ENCODE measurements around the gene CARD9.

CARD9 gene

DNA sequence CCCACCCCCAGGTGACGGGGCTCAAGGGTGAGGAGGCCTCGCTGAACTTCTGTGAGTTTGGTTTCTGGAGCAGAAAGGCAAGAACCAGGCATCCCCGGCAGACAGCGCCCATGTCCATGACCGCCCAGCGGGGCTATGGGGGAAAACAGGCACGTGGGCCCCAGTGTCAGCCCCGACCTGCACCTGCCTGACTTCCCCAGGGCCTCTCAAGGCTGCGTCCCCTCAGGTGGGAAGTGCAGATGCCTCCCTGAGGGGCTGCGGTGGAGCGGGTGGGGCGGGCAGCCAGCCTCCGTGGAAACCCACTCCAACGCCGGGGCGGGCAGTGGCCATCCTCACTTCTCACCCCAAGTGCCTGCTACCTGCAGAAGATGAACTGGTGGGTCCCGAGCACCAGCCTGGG is 6.9 kb upstream of the CARD9 start:
- DNase-seq (ENCODE audit: low read depth): no peak

DNA sequence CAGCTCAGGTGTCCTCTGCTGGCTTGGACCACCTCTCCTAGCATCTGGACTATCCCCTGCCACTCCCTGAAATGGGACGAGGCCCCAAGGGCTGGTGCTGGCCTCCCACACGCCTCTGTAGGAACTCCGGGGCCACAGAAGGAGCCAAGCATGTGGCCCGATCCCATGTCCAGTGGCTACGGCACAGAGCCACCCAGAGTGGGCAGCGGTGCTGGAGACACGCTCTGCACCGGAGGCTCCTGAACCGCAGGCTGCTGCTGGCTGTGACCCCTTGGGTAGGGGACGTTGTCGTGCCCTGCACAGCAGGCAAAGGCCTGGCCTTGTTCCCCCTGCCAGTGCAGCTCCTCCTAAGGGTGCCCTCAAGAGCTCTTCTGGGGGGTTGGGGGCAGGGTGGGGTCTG is 6.4 kb upstream of the CARD9 start:
- no peak for DNase-seq (ENCODE audit: low read depth)

DNA sequence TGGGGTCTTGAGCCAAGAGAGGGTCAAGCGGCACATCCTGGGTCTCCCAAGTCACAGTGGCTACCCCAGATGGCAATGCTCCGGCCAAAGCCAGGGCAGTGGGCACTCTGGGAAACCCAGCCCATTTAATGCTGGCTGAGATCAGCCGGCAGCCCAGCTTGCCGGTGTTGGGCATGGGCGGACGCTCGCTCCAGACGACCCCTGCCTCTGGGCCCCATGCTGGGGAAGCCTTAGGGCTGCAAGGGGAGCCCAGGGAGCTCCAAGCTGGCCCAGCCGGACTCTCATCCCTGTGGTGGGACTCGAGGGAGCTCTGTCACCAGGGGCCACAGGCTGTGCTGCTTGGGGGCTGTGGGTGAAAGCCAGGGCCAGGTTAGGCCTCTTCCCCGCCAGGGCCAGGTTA is 5.9 kb upstream of the CARD9 start:
- no peak for DNase-seq (ENCODE audit: low read depth)

DNA sequence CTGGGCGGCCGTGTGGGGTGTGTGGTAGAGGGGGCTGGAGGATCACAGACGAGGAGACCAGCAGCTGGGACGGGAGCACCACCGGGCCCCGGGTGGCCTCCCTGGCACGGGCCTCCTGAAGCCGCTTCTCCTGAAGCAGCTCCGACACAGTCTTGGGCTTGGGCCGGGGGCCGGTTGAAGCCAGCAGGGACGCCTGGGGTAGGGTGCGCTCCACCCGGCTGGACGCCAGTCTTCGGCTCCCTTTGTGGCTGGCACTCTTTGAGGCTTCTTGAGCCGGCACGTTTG is 5.5 kb upstream of the CARD9 start:
- no peak for DNase-seq (ENCODE audit: low read depth)

DNA sequence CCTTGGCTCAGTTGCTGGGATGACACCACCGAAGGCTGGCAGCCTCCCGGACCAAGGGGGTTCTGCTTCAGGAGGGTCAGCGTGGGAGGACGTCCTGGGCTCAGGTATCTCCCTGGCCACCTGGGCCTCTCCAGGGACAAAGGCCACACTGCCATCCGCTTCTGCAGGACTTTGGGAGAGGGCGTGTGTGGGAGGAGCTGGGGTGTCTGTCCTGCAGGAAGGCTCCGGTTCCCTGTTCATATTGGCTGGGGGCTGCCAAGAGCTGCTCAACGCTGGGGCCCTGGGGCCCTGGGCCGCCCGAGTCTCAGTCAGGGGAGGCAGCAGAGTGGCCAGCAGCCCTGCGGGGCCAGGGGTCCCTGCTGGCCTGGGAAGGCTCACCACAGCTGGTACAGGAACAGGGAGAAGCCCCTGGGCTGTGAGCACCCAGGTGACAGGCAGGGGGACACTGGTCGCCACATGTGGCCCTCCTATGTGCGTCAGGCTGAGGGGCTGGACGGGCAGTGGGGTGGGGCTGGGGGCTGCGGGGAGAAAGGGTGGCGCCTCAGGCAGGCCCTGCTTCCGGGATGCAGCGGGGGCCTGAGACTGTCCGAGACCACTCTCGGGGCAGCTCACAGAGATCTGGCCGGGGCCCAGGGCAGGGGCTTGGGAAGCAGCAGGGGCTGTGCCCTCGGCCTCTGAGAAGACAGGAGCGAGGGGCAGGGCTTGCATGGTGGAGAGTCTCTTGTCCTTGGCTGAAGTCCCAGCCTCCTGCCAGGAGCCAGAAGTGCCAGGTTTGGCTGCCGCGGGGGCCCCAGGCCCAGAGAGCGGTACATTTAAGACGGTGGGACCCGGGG is 4.9 kb upstream of the CARD9 start:
- DNase-seq (ENCODE audit: low read depth): no peak

DNA sequence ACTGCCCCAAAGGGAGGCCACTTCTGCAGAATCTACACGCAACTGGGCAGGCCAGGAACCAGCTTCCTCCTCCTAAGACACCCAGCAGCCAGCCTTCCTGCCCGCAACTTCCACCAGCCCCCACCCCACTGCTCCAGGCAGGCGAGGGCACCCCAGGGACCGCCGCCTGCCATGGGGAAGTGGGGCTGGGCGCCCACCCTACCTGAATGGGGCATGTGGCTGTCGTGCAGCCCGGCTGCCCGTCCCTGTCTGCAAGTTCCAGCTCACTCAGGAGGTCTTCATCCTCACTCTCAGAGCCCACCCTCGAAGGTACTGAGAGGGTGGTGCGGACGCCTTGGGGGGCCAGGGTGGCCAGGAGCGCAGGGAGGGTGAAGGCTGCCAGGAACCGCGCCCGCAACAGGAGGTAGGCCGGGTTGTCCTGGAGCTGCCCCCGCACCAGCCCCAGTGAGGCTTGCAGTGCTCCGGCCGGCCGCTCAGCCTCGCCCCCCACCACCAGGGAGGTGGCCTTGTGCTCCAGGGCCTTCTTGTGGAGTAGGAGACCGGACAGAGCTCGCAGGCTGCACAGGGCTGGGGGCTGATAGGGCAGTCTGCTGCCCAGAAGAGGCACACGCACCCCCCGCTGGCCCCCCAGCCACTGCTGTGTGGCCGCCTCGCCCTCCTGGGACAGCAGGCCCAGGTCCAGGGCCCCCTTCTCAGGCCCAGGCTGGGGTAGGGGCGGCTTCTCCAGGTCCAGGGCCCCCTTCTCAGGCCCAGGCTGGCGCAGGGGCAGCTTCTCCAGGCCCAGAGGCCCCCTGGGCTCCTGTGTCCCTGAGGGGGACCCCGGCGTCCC is 4.1 kb upstream of the CARD9 start:
- no peak for DNase-seq (ENCODE audit: low read depth)

DNA sequence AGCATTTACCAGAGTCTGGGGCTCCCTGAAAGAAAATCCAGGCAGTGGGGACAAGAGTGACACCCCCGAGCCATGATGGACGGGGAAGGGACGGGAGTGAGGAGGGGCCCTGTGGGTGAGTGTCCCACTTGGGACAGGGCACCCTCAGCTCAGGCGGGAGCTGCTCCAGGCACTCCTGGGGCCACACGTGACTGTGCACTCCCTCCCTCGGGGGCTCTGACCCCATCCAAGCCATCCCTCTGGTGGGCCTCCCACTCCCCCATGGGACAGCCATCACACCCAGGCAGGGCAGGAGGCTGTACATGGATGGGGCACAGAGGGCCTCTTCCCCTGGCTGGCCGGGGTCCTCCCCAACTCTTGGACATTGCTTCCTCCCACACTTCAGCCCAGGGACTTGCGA is 3.0 kb upstream of the CARD9 start:
- no peak for DNase-seq (ENCODE audit: low read depth)

DNA sequence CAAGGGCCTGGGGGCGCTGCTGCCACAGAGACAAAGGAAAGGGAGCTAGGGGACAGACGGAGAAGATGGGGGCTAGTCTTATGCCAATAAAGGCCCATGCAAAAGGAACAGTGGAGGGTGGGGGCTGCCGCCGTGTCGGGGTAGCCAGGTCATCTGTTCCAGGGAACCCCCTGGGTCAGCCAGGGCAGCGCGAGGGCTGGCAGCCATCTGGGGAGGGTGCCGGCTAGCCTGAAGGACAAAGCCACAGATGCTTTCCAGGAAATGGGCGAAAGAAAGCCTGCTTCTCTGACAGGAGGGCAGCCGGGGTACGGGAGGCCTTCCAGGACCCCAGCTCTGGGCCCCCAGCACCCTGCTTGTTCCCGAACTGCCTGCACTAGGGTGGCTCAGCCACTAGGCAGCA is 1.6 kb upstream of the CARD9 start:
- no peak for DNase-seq (ENCODE audit: low read depth)

DNA sequence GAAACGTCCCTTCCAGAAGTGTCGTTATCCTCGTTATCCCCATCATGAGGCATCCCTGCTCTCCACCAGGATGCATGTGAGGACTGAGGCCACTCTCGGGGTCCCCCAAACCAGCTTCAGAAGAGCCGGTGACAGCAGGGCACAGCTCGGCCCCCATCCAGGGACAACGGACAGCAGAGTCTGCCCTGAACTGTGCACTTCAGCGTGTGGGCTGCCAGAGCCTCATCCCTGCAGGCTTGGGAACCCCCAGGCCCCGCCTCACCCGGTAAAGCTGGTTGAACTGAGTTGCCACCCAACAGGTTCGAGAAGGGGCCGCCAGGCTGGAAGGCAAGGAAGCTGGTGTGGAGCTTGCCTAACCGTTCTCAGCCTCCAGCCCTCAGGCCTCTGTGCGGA is 710 bp upstream of the CARD9 start:
- DNase-seq (ENCODE audit: low read depth): no peak

DNA sequence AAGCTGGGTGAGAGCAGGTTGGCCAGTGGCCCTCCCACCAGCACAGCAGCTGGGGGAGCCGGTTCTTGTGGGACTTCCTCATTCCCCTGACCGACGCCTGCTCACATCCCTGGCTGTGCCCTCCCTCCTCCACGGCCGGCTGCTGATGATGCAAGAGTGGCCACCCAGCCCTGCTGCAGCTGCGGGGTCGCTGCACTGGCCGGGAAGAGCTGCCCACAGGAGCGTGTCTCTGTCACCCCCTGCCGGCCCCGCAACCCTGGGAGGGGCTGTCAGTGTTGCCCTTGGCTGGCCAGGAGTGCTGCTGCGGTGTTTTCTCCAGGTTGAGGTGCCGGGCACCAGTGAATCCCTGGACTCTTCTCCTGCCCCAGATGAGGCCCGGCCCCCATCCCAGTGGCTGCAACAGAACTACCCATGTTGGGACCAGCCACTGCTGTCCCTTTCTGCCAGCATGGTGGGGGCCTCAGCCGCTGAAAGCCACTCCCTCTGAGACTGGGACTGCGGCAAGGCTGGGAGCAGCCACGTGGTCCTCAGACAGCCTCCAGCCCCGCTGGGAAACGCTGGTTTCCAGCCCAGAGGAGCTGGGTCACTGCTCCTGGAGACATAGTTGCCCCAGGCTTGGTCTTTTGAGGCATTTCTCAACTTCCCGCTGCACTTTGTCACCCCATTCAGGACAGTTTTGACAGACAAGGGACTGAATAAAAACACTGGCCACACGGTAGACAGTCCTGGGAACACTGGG is 739 bp downstream of the CARD9 start:
- no peak for DNase-seq (ENCODE audit: low read depth)

DNA sequence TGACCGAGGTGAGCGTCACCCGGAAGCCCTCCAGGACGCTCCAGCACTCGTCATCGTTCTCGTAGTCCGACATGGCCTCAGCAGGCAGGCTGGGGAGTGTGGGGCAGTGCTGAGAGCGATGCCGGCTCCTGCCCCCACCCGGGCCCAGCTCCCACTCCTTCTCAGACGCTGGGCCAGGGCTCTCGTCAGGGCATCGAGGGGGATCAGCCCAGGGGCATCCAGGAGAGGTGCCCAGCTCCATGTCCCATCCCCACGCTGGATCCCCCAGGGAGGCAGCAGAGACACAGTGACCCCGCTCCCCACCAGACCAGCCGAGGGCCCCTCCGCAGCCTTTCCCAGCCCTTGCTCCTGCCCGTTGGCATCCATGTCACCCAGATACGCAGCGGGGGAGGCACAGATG is 1.5 kb downstream of the CARD9 start:
- no peak for DNase-seq (ENCODE audit: low read depth)

DNA sequence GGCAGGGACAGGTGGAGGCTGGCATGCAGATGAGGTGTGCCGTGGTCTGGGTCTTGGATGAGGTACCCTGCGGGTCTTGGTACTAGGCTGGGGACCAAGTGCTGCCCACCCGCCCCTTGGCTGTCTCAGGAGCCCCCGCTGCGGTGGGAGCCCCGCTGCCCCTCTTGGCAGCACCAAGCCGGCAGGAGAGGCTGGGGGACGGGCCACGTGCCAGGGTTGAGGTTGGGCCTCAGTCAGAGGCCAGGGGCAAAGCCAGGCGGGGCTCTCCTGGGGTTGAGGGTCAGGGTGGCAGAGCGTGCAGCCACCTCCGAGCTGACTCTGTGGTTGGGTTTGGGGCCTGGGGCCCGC is 2.0 kb downstream of the CARD9 start:
- no peak for DNase-seq (ENCODE audit: low read depth)

DNA sequence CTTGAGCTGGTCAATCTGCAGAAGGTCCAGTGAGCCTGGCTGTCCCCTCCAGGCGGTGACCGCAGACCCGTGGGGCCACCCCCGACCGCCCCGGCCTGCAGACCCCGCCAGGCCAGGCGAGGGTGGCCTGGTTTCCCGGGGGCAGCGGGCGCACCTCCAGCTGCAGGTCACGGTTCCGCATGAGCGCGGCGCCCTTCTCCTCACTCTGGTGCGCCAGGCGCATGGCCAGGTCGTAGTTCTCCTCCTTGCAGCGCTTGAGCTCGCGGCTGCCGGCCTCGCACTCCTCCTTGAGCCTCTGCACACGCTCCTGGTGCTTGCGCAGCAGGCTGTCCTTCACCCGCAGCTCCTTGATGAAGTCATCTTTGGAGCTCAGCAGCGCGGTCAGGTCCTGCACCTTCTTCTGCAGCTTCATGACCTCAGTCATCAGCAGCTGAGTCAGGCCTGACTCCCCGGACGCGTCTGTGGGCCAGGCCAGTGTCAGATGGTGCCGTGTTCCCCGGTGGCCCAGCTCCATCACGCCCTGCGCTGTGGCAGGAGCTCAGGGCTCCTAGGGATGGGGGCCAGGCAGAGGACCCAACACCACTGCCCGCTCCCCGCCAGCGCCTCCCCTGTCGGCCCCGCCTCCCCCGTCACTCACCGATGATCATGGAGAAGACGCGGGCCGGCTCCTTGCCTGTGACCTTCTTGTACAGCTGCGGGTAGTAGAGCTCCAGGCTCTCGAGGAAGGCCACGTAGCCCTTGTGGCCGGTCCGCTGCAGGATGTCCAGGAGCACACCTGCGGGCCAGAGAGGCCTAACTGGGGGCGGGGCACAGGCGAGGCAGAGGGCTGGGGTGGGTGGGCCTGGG is 2.6 kb downstream of the CARD9 start:
- no peak for DNase-seq (ENCODE audit: low read depth)

DNA sequence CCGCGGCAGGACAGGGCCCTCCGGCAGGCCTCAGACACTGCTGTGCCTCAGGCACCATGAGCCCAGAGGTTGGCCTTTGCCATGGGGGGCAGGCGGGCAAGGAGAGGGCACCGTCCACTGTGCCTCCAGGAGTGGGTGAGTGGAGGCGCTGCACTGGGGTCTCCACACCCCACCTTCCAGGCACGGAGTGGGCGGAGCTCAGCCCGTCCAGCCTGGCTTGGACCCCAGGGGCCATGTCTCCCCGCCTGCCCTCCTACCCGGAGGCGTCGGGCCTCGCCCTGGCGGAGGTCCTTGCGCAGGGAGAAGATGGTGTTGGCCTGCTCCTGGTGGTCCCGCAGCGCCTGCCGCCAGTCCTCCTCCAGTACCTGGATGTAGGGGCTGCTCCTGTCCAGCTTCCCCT is 3.4 kb downstream of the CARD9 start:
- no peak for DNase-seq (ENCODE audit: low read depth)

DNA sequence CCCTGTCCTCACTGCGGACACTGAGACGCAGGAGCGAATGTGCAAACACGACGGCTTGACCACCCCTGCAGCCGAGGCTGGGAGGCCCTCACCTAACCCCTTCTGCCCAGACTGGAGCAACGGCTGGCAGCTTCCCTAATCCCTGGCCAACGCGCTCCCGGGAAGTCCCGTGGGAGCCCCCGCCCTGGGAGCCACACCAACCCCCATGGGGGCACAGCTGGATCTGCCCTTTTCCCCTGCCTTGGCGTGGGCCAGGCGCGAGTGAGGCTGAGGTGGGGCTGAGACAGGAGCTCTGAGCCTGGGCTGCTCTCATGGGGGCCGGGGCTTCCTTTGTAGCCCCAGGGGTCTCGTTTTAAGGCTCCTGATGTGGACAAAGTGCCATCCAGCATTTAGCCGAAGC is 5.3 kb downstream of the CARD9 start:
- DNase-seq (ENCODE audit: low read depth): no peak

DNA sequence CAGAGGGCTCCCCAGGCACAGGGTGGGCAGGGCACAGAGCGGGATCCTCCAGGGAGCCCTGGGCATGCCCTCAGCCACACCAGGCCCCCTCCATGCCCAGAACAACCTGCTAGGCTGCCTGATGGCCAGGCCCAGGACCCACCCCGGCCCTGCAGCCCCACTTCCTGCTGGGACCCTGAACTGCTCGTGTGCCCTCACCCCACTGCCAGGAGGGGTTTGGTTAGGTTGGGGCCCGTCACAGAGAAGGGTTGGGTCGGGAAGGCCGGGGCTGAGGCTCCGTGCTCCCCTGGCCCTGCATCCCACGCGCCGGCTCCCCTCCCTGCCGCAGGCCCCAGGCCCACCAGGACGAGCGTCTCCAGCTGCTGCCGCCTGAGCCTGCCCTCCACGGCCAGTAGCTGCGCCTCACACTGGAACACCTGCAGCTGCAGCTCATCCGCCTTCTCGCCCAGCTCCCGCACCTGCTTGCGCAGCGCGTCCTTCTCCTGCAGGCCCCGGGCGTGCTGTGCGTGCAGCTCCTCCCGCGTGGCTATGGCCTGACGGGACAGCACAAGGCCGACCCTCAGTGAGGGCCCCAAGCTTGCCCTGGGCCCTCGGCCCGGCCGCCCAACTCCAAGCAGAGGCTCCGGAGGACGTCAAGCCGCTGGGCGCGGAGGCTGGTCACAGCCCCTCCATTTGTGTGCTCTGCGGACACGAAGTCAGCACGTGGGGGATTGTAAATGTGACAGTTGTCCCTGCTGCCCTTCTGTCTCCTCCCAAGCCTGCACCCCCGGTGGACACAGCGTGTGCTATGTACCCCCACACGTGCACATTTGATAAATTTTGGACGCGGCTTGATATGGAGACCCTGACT is 5.9 kb downstream of the CARD9 start:
- no peak for DNase-seq (ENCODE audit: low read depth)

DNA sequence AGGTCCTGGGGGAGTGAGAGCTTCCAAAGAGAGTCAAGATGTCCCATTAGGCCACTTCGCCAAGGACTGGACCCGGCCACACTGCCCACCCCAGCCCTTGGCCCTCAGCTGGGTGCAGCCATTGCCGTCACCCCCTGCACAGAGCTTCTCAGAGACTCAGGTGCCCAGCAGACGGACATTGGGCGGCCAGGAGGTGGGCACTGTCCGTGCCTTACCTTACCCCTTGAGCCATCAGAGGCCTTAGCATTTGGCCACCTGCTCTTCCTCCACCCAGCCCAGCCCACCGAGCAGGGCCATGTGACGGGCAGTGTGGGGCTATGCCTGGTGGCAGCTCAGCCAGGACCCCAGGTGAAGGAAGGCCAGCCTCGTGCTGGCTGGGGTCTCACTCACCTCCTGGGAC is 6.6 kb downstream of the CARD9 start:
- no peak for DNase-seq (ENCODE audit: low read depth)

DNA sequence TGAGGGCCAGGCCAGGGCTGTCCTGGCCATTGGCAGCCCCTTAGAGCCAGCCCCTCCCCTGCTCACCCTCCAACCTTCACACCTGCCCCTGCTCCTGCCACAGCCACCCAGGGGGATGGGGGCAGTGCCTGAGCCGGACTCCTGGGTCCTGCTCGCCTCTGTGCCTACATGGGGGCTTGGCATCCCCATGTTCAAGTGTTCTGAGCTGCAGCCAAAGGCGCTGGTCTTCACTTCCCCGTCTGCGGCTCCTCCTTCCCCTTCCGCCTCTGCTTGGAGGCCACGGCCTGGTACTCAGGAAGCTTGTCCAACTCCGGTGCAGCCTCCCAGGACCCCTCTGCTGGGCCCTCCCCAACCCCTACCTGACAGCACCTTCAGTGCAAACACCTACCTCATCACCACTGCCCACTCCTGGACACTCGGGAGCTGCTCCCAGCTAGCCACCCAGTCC is 7.7 kb downstream of the CARD9 start:
- no peak for DNase-seq (ENCODE audit: low read depth)

DNA sequence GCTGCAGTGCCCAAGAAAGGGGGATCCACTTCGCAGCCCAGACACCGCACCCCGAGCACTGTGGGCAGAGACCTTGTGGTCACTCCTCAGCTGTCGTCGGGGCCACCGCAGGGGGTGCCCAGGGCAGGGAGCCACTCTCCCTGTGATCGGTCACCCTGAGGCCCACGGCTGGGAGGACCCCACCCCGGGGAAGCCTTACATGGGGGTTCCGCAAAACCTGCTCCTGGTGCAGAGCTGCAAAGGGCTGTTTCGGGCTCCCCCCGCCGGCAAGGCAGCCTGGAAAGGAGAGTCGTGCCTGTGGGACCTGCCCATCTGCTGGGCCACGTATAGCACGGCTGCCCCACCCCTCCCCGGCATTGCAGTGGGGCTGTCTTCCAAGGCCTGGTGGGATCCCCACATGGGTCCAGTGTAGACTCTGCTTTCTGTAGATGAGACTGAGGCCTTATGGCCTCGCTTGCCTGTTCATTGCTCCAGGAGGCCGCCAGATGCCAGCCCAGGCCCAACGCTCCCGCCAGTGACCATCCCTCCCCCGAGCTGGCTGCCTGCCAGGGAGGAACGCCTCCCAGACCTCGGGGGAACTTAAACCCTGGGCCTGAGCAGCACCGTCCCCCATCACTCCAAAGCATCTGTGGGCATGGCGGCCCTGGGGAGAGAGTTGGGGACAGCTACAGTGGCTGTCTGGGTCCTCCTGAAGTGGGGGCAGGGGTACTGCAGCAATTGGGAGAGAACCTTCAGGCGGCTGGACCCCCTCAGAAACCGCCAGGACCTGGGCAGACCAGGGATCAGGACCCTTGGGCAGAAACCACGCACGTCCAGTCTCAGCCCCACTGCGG is 8.3 kb downstream of the CARD9 start:
- DNase-seq (ENCODE audit: low read depth): no peak

All from stimulated activated CD8-positive, alpha-beta memory T cell treated with anti-CD3 and anti-CD28 coated beads, Interleukin-4, amount 100 ng/mL, for 24 hours (primary cell).